CD14-positive monocyte (primary cell): Measurements from ENCODE around the gene FXYD1. TPM values are rescaled to one million over a fixed set of nuclear protein-coding genes. Genes with fewer than 3 reads are reported as not detected.
"Not testable (repeated sequence)": the region's sequence is repeated elsewhere in the genome, so short reads cannot be mapped to it uniquely, and the experiment has no call there.

ENCODE experiments used
- DNase-seq, 3 donors: peaks; one replicate each; pipeline ENCODE4 v3.0.0-alpha.2; 2011 to 2022
- H2AFZ ChIP-seq: 2 replicates; pipeline ENCODE4 v1.6.0; 2012; ENCODE audit warnings: mild to moderate bottlenecking, low read depth, low read length, inconsistent platforms; ENCODE audit not compliant: insufficient read depth, poor library complexity, severe bottlenecking
- H3K27ac ChIP-seq, 2 donors: 1 replicate in 1 of 2; 2 replicates in 1 of 2; pipeline ENCODE4 v1.5.1; 2012 to 2013; ENCODE audit warnings: low read length in 2 of 2, control low read depth in 1 of 2, inconsistent platforms in 1 of 2, low read depth in 1 of 2, mild to moderate bottlenecking in 1 of 2
- H3K27me3 ChIP-seq, 2 donors: one replicate each; pipeline versions ENCODE4 v1.6.0 to v1.6.1; 2011 to 2013; ENCODE audit warnings: low read length in 2 of 2; ENCODE audit not compliant: control insufficient read depth in 2 of 2, insufficient read depth in 2 of 2
- H3K36me3 ChIP-seq, 2 donors: replicated peaks in 1 of 2; 1 replicate in 1 of 2; 2 replicates in 1 of 2; pipeline versions ENCODE4 v1.5.1 to v1.6.1; 2012 to 2013; ENCODE audit warnings: low read length in 2 of 2, control low read depth in 1 of 2, inconsistent platforms in 1 of 2, mild to moderate bottlenecking in 1 of 2; ENCODE audit not compliant: insufficient read depth in 2 of 2, control insufficient read depth in 1 of 2
- H3K4me1 ChIP-seq, 2 donors: 1 replicate in 1 of 2; 2 replicates in 1 of 2; pipeline versions ENCODE4 v1.5.1 to v1.6.1; 2012 to 2013; ENCODE audit warnings: low read length in 2 of 2, control low read depth in 1 of 2, inconsistent platforms in 1 of 2, mild to moderate bottlenecking in 1 of 2, moderate library complexity in 1 of 2; ENCODE audit not compliant: insufficient read depth in 2 of 2, control insufficient read depth in 1 of 2
- H3K4me2 ChIP-seq: replicated peaks from 2 replicates; pipeline ENCODE3; 2012; ENCODE audit warnings: low read length, moderate library complexity, mild to moderate bottlenecking; ENCODE audit not compliant: poor library complexity, severe bottlenecking; ENCODE audit errors: extremely low read depth
- H3K4me3 ChIP-seq, 3 experiments: fragments of 200-600 bp in 1 of 3; sonication (generic) in 1 of 3; replicated peaks in 1 of 3; 1 replicate in 2 of 3; 2 replicates in 1 of 3; pipeline ENCODE4 v1.5.1; 2011 to 2013; ENCODE audit warnings: low read length in 3 of 3, mild to moderate bottlenecking in 3 of 3, control low read depth in 2 of 3, low read depth in 2 of 3, inconsistent platforms in 1 of 3, moderate library complexity in 1 of 3
- H3K79me2 ChIP-seq: 2 replicates; pipeline ENCODE4 v1.6.0; 2012; ENCODE audit warnings: mild to moderate bottlenecking, control low read depth, inconsistent platforms, low read length, moderate library complexity; ENCODE audit not compliant: insufficient read depth
- H3K9ac ChIP-seq: 2 replicates; pipeline ENCODE4 v1.6.0; 2017; ENCODE audit warnings: low read length, mild to moderate bottlenecking; ENCODE audit not compliant: insufficient read depth, poor library complexity, severe bottlenecking
- H3K9me3 ChIP-seq, 2 donors: replicated peaks in 1 of 2; 1 replicate in 1 of 2; 2 replicates in 1 of 2; pipeline versions ENCODE4 v1.5.1 to v1.6.1; 2012 to 2013; ENCODE audit warnings: low read length in 2 of 2, control low read depth in 1 of 2; ENCODE audit not compliant: control insufficient read depth in 1 of 2, insufficient read depth in 1 of 2
- H4K20me1 ChIP-seq: 2 replicates; pipeline ENCODE4 v1.6.0; 2012; ENCODE audit warnings: mild to moderate bottlenecking, low read length, control low read depth, moderate library complexity; ENCODE audit not compliant: insufficient read depth
- H3K27ac Mint-ChIP-seq, 7 donors: one replicate each; pipeline ENCODE4 v1.8.0; 2020; ENCODE audit warnings: mild to moderate bottlenecking in 7 of 7, mixed read lengths in 7 of 7, moderate library complexity in 6 of 7, inconsistent platforms in 2 of 7
- H3K27me3 Mint-ChIP-seq, 3 donors: one replicate each; pipeline ENCODE4 v1.8.0; 2021 to 2022; ENCODE audit warnings: low read depth in 3 of 3, mild to moderate bottlenecking in 3 of 3, mixed read lengths in 3 of 3, moderate library complexity in 3 of 3, inconsistent platforms in 1 of 3
- H3K36me3 Mint-ChIP-seq, 2 donors: one replicate each; pipeline ENCODE4 v1.8.0; 2020; ENCODE audit warnings: mixed read lengths in 2 of 2, inconsistent platforms in 1 of 2, mild to moderate bottlenecking in 1 of 2
- H3K4me1 Mint-ChIP-seq: one replicate; pipeline ENCODE4 v1.8.0; 2020; ENCODE audit warnings: mild to moderate bottlenecking, mixed read lengths
- H3K4me3 Mint-ChIP-seq, 2 donors: one replicate each; pipeline ENCODE4 v1.8.0; 2020; ENCODE audit warnings: mild to moderate bottlenecking in 2 of 2, mixed read lengths in 2 of 2, moderate library complexity in 1 of 2
- H3K9me3 Mint-ChIP-seq, 7 donors: one replicate each; pipeline ENCODE4 v1.8.0; 2020 to 2022; ENCODE audit warnings: mixed read lengths in 7 of 7, mild to moderate bottlenecking in 6 of 7, moderate library complexity in 6 of 7, inconsistent platforms in 2 of 7
- CTCF ChIP-seq: fragments of 200-600 bp; IDR thresholded peaks from one replicate; pipeline ENCODE4 v1.8.0; 2022; ENCODE audit warnings: antibody characterized with exemption, mild to moderate bottlenecking
- WGBS: methylation state at CpG from one replicate; pipeline ENCODE4 v1.1.5; 2013; ENCODE audit warnings: missing lambda C conversion rate; ENCODE audit not compliant: insufficient coverage; 5-methylcytosine and 5-hydroxymethylcytosine counted together
- intact Hi-C, 2 donors: fragments of 100-400 bp; cut with micrococcal nuclease; formaldehyde crosslinking; loops; one replicate each; pipeline versions ENCODE4 v1.15.0 to v1.15.1; 2023
- polyA plus RNA-seq, 3 donors: library from polyadenylated mRNA; depleted of rRNA in 1 of 3; unstranded in 2 of 3; stranded (reverse) in 1 of 3; fragments of 300-500 nt in 2 of 3; fragments of >200 nt in 1 of 3; fragmentation: Illumina TruSeq in 2 of 3; gene quantifications; 1 replicate in 2 of 3; 2 replicates in 1 of 3; pipeline ENCODE4 v1.2.3, GENCODE V29; 2012 to 2021

The FXYD1 gene
- polyA plus RNA-seq, 3 donors, result 0.25 to 0.74 TPM; not detected in 1

- Histone ChIP-seq H3K9ac (no peak overlapping the region), H3K79me2 (peaks cover 31% of the 10 kb centered on the region), H3K4me2 (no peak overlapping the region), H3K36me3 (peaks cover 0 to 2% of the 10 kb centered on the region in 2 donors), H2AFZ (no peak overlapping the region), H3K9me3 (no peaks in the 10 kb centered on the region), H3K27ac (no peak overlapping the region), H3K27me3 (no peaks in the 10 kb centered on the region), H3K4me1 (peaks cover 49 to 66% of the 10 kb centered on the region in 2 donors), H3K4me3 (no peak overlapping the region), H4K20me1 (peaks cover 14% of the 10 kb centered on the region)
- no peak for DNase-seq
- no peak for TF ChIP-seq CTCF
- H3K9me3 Mint-ChIP-seq, result peaks cover 0 to 2% (median 0%) of the 10 kb centered on the region in 7 donors
- peak overlapping the region in 1 of 7 donors; percentile 37 for H3K27ac Mint-ChIP-seq
- H3K4me1 Mint-ChIP-seq, result peaks cover 59% of the 10 kb centered on the region
- no peak overlapping the region for H3K4me3 Mint-ChIP-seq
- peaks cover 8 to 20% of the 10 kb centered on the region in 2 donors for H3K36me3 Mint-ChIP-seq
- intact Hi-C loops, result no loop called here
- H3K27me3 Mint-ChIP-seq, result peaks cover 5 to 13% (median 5%) of the 10 kb centered on the region in 3 donors
- 91% methylated on average over 12 of the region's 20 CpGs for WGBS
These were observed 12.8 kb downstream of the FXYD1 start for GRCh38 chr19:35151273-35152065.

- Histone ChIP-seq H2AFZ (peak overlapping the region; percentile 91), H4K20me1 (peaks cover 31% of the 10 kb centered on the region), H3K4me3 (peak overlapping the region in 1 of 3 experiments; percentile 89), H3K79me2 (peaks cover 47% of the 10 kb centered on the region), H3K36me3 (peaks cover 13 to 18% of the 10 kb centered on the region in 2 donors), H3K4me2 (peak overlapping the region; percentile 96), H3K4me1 (peaks cover 39 to 57% of the 10 kb centered on the region in 2 donors)
- peaks cover 50% of the 10 kb centered on the region for H3K4me1 Mint-ChIP-seq
- DNase-seq, H3K9me3 ChIP-seq, H3K27ac ChIP-seq, intact Hi-C loops, H3K27me3 ChIP-seq, H3K9me3 Mint-ChIP-seq, H3K9ac ChIP-seq: not testable (repeated sequence)
- WGBS, result 84% methylated on average over 9 of the region's 10 CpGs
- H3K36me3 Mint-ChIP-seq, result peaks cover 24 to 32% of the 10 kb centered on the region in 2 donors
- H3K27ac Mint-ChIP-seq, result peak overlapping the region in 1 of 7 donors; percentile 97
- peaks cover 5 to 14% (median 5%) of the 10 kb centered on the region in 3 donors for H3K27me3 Mint-ChIP-seq
- peak overlapping the region; percentile 99 to 100 for H3K4me3 Mint-ChIP-seq
These were observed 14.5 kb downstream of the FXYD1 start for GRCh38 chr19:35153129-35153522.
